ENCODE data around the gene PPM1E.

GRCh38 chr17:58985367-58985766 lies 229.7 kb downstream of the PPM1E start:
- TF ChIP-seq MXI1 (IDR thresholded peaks at IDR 0.05; ENCODE audit: borderline replicate concordance, low read depth, low read length) (no peak), CTCF (conservative IDR thresholded peaks at IDR 0.05; ENCODE audit: low read depth, low read length) (no peak), POLR2A (IDR thresholded peaks at IDR 0.05; ENCODE audit: low read depth, low read length) (no peak), MAFK (IDR thresholded peaks at IDR 0.05; ENCODE audit: low read depth, low read length) (no peak), RCOR1 (IDR thresholded peaks at IDR 0.05; ENCODE audit: insufficient replicate concordance, low read length) (no peak), USF2 (IDR thresholded peaks at IDR 0.05; ENCODE audit: low read depth, low read length) (no peak), FOS (IDR thresholded peaks at IDR 0.05; ENCODE audit: low read depth, low read length) (no peak), MAZ (IDR thresholded peaks at IDR 0.05; ENCODE audit: borderline replicate concordance, low read depth, low read length) (no peak), RFX5 (IDR thresholded peaks at IDR 0.05; ENCODE audit: low read depth, low read length) (no peak), CHD1 (IDR thresholded peaks at IDR 0.05; ENCODE audit: low read depth, low read length) (no peak), ELK1 (IDR thresholded peaks at IDR 0.05; ENCODE audit: borderline replicate concordance, low read depth, low read length) (no peak), RAD21 (IDR thresholded peaks at IDR 0.05; ENCODE audit: low read length) (no peak), NFE2L2 (IDR thresholded peaks at IDR 0.05; ENCODE audit: low read depth, low read length) (no peak)

Measured in IMR-90 (cell line).